OCI-LY7 (cell line): ENCODE results near the gene GABPB1.

Experiments used
- CTCF ChIP-seq: fragments of 200-600 bp; sonication (generic); conservative IDR thresholded peaks from 2 replicates; pipeline ENCODE4 v1.5.1; 2014; ENCODE audit warnings: mild to moderate bottlenecking, antibody characterized with exemption, low read length, moderate library complexity, mixed read lengths
- EZH2phosphoT487 ChIP-seq: fragments of 200-600 bp; sonication (generic); IDR thresholded peaks from 2 replicates; pipeline ENCODE4 v1.6.1; 2018; ENCODE audit warnings: low read depth, borderline replicate concordance, mild to moderate bottlenecking, mixed run types, antibody characterized with exemption, low read length, moderate library complexity, mixed read lengths

- no peak for TF ChIP-seq EZH2phosphoT487
- no peak for TF ChIP-seq CTCF
Measured at GRCh38 chr15:50233192-50233736, 121.7 kb downstream of the GABPB1 start.
